Astrocyte of the spinal cord (primary cell): ENCODE results near the gene KRT85.

Experiments used
- DNase-seq: peaks from one replicate; pipeline ENCODE4 v3.0.0; 2011; ENCODE audit warnings: low read depth, low spot score
- H3K4me3 ChIP-seq: 2 replicates; pipeline ENCODE4 v1.5.1; 2011; ENCODE audit warnings: low read depth, mild to moderate bottlenecking, low read length, moderate library complexity
- CTCF ChIP-seq: IDR thresholded peaks from 2 replicates; pipeline ENCODE4 v1.5.1; 2012; ENCODE audit warnings: low read depth, mild to moderate bottlenecking, low read length, inconsistent platforms
- in situ Hi-C: cut with HindIII; loops from 2 replicates; pipeline ENCODE4 v1.10.0; 2017; ENCODE audit warnings: low sequenced_read_pairs

The KRT85 gene

GRCh38 chr12:52389313-52390207 lies 22.3 kb upstream of the KRT85 start:
- no peak for DNase-seq
- in situ Hi-C loops, result no loop called here
- no peak overlapping the region for H3K4me3 ChIP-seq
- no peak for TF ChIP-seq CTCF

GRCh38 chr12:52387859-52388258 lies 20.6 kb upstream of the KRT85 start:
- no peak for TF ChIP-seq CTCF
- in situ Hi-C loops, result no loop called here
- DNase-seq, result no peak
- H3K4me3 ChIP-seq, result no peak overlapping the region

- TF ChIP-seq CTCF, result no peak
- in situ Hi-C loops, result no loop called here
- no peak for DNase-seq
These were observed 18.0 kb upstream of the KRT85 start, which contains the start of gene KRT84 for GRCh38 chr12:52385226-52385702. KRT84 (minus strand) TSS chr12:52385652; CDS start chr12:52385585, 67 bp downstream.

GRCh38 chr12:52383331-52383730 lies 16.1 kb upstream of the KRT85 start:
- in situ Hi-C loops, result no loop called here
- H3K4me3 ChIP-seq, result no peak overlapping the region
- no peak for TF ChIP-seq CTCF
- no peak for DNase-seq

More at GRCh38 chr12:52385226-52385702, 18.0 kb upstream of the KRT85 start, which contains the start of gene KRT84:
- no peak within 1 kb of the TSS for H3K4me3 ChIP-seq

GRCh38 chr12:52382854-52383253 lies 15.6 kb upstream of the KRT85 start:
- no peak for DNase-seq
- TF ChIP-seq CTCF, result no peak
- in situ Hi-C loops, result no loop called here
- no peak overlapping the region for H3K4me3 ChIP-seq

GRCh38 chr12:52381206-52381605 lies 13.9 kb upstream of the KRT85 start:
- in situ Hi-C loops, result no loop called here

More at GRCh38 chr12:52381206-52381605, 13.9 kb upstream of the KRT85 start:
- no peak overlapping the region for H3K4me3 ChIP-seq
- no peak for DNase-seq
- TF ChIP-seq CTCF, result no peak
